Measurements from ENCODE around the gene SPSB1.

Gene SPSB1

GRCh38 chr1:9326596-9326995 is 33.9 kb downstream of the SPSB1 start:
- TF ChIP-seq SIN3A (IDR thresholded peaks at IDR 0.05; ENCODE audit: borderline replicate concordance, insufficient read depth, low read length) = no peak
- TF ChIP-seq TAF1 (IDR thresholded peaks at IDR 0.05; ENCODE audit: borderline replicate concordance, insufficient read depth, low read length) = no peak
- no peak for TF ChIP-seq REST (IDR thresholded peaks at IDR 0.05; ENCODE audit: insufficient read depth in 1 of 2, low read depth in 2 of 2, low read length in 2 of 2)
- no peak for TF ChIP-seq POLR2AphosphoS5 (IDR thresholded peaks at IDR 0.05; ENCODE audit: low read depth, low read length)
- TF ChIP-seq FOXP2 (optimal IDR thresholded peaks at IDR 0.05; ENCODE audit: borderline replicate concordance, extremely low read depth, extremely low read length, insufficient read depth) = no peak

GRCh38 chr1:9328201-9328600 is 35.5 kb downstream of the SPSB1 start:
- TF ChIP-seq POLR2AphosphoS5 (IDR thresholded peaks at IDR 0.05; ENCODE audit: low read depth, low read length) (no peak), TAF1 (IDR thresholded peaks at IDR 0.05; ENCODE audit: borderline replicate concordance, insufficient read depth, low read length) (no peak), REST (IDR thresholded peaks at IDR 0.05; ENCODE audit: insufficient read depth in 1 of 2, low read depth in 2 of 2, low read length in 2 of 2) (no peak), FOXP2 (optimal IDR thresholded peaks at IDR 0.05; ENCODE audit: borderline replicate concordance, extremely low read depth, extremely low read length, insufficient read depth) (no peak), SIN3A (IDR thresholded peaks at IDR 0.05; ENCODE audit: borderline replicate concordance, insufficient read depth, low read length) (no peak)

- TF ChIP-seq FOXP2 (optimal IDR thresholded peaks at IDR 0.05; ENCODE audit: borderline replicate concordance, extremely low read depth, extremely low read length, insufficient read depth) (no peak), SIN3A (IDR thresholded peaks at IDR 0.05; ENCODE audit: borderline replicate concordance, insufficient read depth, low read length) (no peak)
These were observed 36.0 kb downstream of the SPSB1 start for GRCh38 chr1:9328715-9329114.

GRCh38 chr1:9331016-9331415 is 38.3 kb downstream of the SPSB1 start:
- TF ChIP-seq SIN3A (IDR thresholded peaks at IDR 0.05; ENCODE audit: borderline replicate concordance, insufficient read depth, low read length) (no peak), FOXP2 (optimal IDR thresholded peaks at IDR 0.05; ENCODE audit: borderline replicate concordance, extremely low read depth, extremely low read length, insufficient read depth) (no peak), REST (IDR thresholded peaks at IDR 0.05; ENCODE audit: insufficient read depth in 1 of 2, low read depth in 2 of 2, low read length in 2 of 2) (no peak), POLR2AphosphoS5 (IDR thresholded peaks at IDR 0.05; ENCODE audit: low read depth, low read length) (no peak), TAF1 (IDR thresholded peaks at IDR 0.05; ENCODE audit: borderline replicate concordance, insufficient read depth, low read length) (no peak)

DNA sequence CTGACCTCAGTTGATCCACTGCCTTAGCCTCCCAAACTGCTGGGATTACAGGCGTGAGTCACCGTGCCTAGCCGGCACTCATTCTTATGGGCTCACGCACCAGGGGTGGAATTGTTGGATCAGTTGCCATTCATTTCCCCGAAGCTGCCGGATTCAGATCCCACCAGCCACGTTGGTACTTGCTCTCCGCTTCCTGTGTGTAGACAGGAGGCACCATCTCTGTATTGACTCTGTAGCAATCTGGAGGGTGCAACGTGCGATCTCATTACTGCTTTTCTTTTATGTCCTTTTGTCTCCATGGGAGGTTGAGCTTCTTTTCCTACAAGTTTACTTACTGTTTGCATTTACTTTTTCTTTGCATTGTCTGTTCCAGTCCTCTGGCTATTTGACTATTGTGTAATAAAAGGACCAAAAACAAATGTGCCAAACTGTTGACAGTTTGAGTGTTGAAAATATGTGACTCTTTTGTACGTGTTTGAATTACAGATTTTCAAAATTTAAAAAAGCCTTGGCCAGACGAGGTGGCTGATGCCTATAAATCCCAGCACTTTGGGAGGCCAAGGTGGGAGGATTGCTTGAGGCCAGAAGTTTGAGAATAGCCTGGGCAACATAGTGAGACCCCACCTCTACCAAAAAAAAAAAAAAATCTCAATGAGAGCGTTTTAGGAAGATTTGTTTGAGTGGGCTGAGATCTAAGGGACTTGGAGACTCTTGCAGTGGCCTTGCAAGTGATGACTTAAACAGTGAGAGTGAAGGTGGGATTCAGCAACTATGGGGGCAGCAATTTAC is 39.1 kb downstream of the SPSB1 start:
- no peak for TF ChIP-seq POLR2AphosphoS5 (IDR thresholded peaks at IDR 0.05; ENCODE audit: low read depth, low read length)
- TF ChIP-seq REST (IDR thresholded peaks at IDR 0.05; ENCODE audit: insufficient read depth in 1 of 2, low read depth in 2 of 2, low read length in 2 of 2) = no peak
- no peak for TF ChIP-seq TAF1 (IDR thresholded peaks at IDR 0.05; ENCODE audit: borderline replicate concordance, insufficient read depth, low read length)
- no peak for TF ChIP-seq SIN3A (IDR thresholded peaks at IDR 0.05; ENCODE audit: borderline replicate concordance, insufficient read depth, low read length)
- no peak for TF ChIP-seq FOXP2 (optimal IDR thresholded peaks at IDR 0.05; ENCODE audit: borderline replicate concordance, extremely low read depth, extremely low read length, insufficient read depth)
